ENCODE data around the gene MTAP. TPM values are rescaled to one million over a fixed set of nuclear protein-coding genes. Genes with fewer than 3 reads are reported as not detected.
"Not testable (repeated sequence)": the region's sequence is repeated elsewhere in the genome, so short reads cannot be mapped to it uniquely, and the experiment has no call there.

MTAP gene
- total RNA-seq, 1 donor from 2014 or later = 42.5 TPM

GRCh38 chr9:21945606-21946005 lies 143.2 kb downstream of the MTAP start:
- H3K4me1 Mint-ChIP-seq (ENCODE audit: unreplicated experiment) = no peaks in the 10 kb centered on the region
- TF ChIP-seq CTCF (IDR thresholded peaks at IDR 0.05) = no peak
- peaks cover 4% of the 10 kb centered on the region for H3K9me3 Mint-ChIP-seq (ENCODE audit: unreplicated experiment)
- no peak overlapping the region for H3K4me3 Mint-ChIP-seq (ENCODE audit: unreplicated experiment)
- no peak overlapping the region for H3K27ac Mint-ChIP-seq (ENCODE audit: unreplicated experiment)
- no peaks in the 10 kb centered on the region for H3K36me3 Mint-ChIP-seq (ENCODE audit: unreplicated experiment)
- H3K27me3 Mint-ChIP-seq (ENCODE audit: unreplicated experiment) = peaks cover 33% of the 10 kb centered on the region
- no peak for DNase-seq (ENCODE audit: extremely low spot score, unreplicated experiment)

DNA sequence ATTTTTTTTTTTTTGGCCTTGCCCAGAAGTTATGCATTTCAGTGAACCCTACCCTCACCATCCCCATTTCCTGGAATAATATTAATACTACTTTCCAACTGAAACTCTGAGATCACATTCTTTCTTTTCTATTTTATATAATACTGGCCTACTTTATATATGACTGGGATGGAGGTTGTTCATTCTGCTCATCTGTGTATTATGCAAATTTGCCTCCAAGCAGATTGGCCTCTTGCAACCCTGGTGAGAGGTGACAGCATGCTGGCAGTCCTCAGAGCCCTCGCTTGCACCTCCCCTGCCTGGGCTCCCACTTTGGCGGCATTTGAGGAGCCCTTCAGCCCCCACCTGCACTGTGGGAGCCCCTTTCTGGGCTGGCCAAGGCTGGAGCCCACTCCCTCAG lies 156.4 kb downstream of the MTAP start:
- Mint-ChIP-seq H3K4me1 (ENCODE audit: unreplicated experiment) (no peaks in the 10 kb centered on the region), H3K9me3 (ENCODE audit: unreplicated experiment) (peaks cover 9% of the 10 kb centered on the region), H3K4me3 (ENCODE audit: unreplicated experiment) (no peak overlapping the region), H3K27me3 (ENCODE audit: unreplicated experiment) (peaks cover 64% of the 10 kb centered on the region), H3K36me3 (ENCODE audit: unreplicated experiment) (peaks cover 5% of the 10 kb centered on the region), H3K27ac (ENCODE audit: unreplicated experiment) (no peak overlapping the region)
- DNase-seq (ENCODE audit: extremely low spot score, unreplicated experiment) = no peak
- TF ChIP-seq CTCF (IDR thresholded peaks at IDR 0.05) = no peak

GRCh38 chr9:21959268-21959667 lies 156.8 kb downstream of the MTAP start:
- H3K27me3 Mint-ChIP-seq (ENCODE audit: unreplicated experiment) = peaks cover 65% of the 10 kb centered on the region
- not testable (repeated sequence) for H3K4me3 Mint-ChIP-seq (ENCODE audit: unreplicated experiment); H3K4me1 Mint-ChIP-seq (ENCODE audit: unreplicated experiment); DNase-seq (ENCODE audit: extremely low spot score, unreplicated experiment); H3K9me3 Mint-ChIP-seq (ENCODE audit: unreplicated experiment); H3K27ac Mint-ChIP-seq (ENCODE audit: unreplicated experiment); H3K36me3 Mint-ChIP-seq (ENCODE audit: unreplicated experiment)

DNA sequence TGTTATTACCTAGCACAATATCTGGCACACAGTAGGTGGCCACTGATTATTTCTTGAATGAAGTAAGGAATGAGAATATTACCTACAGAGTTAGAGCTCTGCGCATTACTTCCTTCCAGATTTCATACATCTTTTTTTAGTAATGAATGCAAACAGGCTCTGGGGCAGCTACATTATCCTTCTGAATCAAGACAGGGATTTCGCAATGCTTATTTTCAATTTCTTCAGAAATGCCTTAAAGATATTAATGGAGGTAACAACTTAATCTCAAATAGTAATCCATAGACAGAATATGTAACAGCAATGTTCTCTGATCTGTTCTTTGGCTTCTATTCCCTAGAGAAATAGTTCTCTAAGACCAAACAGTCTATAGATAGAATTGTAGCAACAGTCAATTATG lies 159.1 kb downstream of the MTAP start:
- Mint-ChIP-seq H3K27me3 (ENCODE audit: unreplicated experiment) (peaks cover 70% of the 10 kb centered on the region), H3K36me3 (ENCODE audit: unreplicated experiment) (peaks cover 5% of the 10 kb centered on the region), H3K9me3 (ENCODE audit: unreplicated experiment) (peaks cover 10% of the 10 kb centered on the region), H3K4me1 (ENCODE audit: unreplicated experiment) (peaks cover 11% of the 10 kb centered on the region), H3K4me3 (ENCODE audit: unreplicated experiment) (no peak overlapping the region), H3K27ac (ENCODE audit: unreplicated experiment) (no peak overlapping the region)
- DNase-seq (ENCODE audit: extremely low spot score, unreplicated experiment) = no peak
- TF ChIP-seq CTCF (IDR thresholded peaks at IDR 0.05) = no peak

DNA sequence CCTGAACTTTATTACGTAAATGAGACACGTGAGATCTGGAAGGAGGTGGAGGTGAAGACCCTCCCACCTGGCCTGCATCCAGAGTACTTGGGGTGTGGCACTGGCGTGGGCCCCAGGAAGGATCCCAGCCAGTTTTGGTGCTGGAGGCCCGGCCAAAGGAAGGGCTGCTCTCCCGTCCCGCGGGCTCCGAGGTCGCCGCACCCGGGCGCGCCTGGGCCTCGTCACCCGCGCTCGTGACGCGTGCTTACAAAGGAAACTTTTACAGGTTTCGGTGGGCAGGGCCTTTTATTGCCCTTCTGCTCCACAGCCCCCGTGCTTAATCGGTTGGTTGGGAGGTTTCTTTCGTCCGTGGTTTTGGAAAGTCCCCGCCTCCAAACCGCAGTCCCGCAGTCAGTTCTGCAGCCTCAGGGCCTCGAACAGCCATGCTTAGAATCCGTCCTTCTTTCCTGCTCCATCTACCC lies 162.5 kb downstream of the MTAP start:
- Mint-ChIP-seq H3K27ac (ENCODE audit: unreplicated experiment) (no peak overlapping the region), H3K4me1 (ENCODE audit: unreplicated experiment) (peaks cover 27% of the 10 kb centered on the region), H3K4me3 (ENCODE audit: unreplicated experiment) (peak overlapping the region; percentile 71), H3K36me3 (ENCODE audit: unreplicated experiment) (peaks cover 9% of the 10 kb centered on the region), H3K27me3 (ENCODE audit: unreplicated experiment) (peaks cover 90% of the 10 kb centered on the region), H3K9me3 (ENCODE audit: unreplicated experiment) (peaks cover 10% of the 10 kb centered on the region)
- TF ChIP-seq CTCF (IDR thresholded peaks at IDR 0.05) = no peak
- DNase-seq (ENCODE audit: extremely low spot score, unreplicated experiment) = no peak

DNA sequence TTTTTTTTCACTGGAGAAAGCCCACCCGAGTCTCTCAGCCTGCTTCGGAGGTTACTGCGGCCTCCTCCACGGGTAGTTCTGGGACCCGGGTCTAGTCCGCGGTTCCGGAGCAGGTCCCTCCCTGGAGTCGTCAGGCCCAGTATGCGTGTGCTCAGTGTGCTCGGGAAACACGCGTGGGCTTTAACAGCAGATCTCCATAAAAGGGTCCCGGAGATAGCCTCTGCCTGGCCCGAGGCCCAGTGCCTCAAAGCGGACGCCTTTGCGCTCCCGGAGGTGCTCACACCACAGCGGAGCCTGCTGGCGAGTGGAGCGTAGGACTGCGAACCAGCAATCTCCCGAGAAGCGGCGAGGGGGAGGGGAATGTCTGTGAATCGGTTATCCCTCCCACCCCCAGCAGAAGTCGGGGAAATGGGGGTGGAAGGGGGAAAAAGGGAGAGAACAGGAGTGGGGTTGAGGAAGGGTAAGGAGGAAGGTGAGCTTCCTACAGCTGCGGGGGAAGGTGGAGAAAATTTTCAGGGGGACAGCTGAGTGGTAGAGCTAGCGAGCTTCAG lies 163.0 kb downstream of the MTAP start:
- Mint-ChIP-seq H3K9me3 (ENCODE audit: unreplicated experiment) (peaks cover 10% of the 10 kb centered on the region), H3K27ac (ENCODE audit: unreplicated experiment) (no peak overlapping the region), H3K27me3 (ENCODE audit: unreplicated experiment) (peaks cover 90% of the 10 kb centered on the region)

More for the DNA sequence above, 163.0 kb downstream of the MTAP start:
- DNase-seq (ENCODE audit: extremely low spot score, unreplicated experiment) = no peak
- peak; percentile 64 for TF ChIP-seq CTCF (IDR thresholded peaks at IDR 0.05)
- Mint-ChIP-seq H3K4me3 (ENCODE audit: unreplicated experiment) (peak overlapping the region; percentile 71), H3K4me1 (ENCODE audit: unreplicated experiment) (peaks cover 28% of the 10 kb centered on the region), H3K36me3 (ENCODE audit: unreplicated experiment) (peaks cover 12% of the 10 kb centered on the region)
